AG04449 (cell line): ENCODE results near the gene NDE1.

Source experiments
- CTCF ChIA-PET: fragments of 350-600 bp; formaldehyde crosslinking; extraction: SDS; loops from one replicate; lab custom pipeline; 2021; ENCODE audit warnings: antibody characterized with exemption; lab: Yijun Ruan, JAX
- POLR2A ChIA-PET: fragments of 400-600, 350-600 bp; formaldehyde crosslinking; extraction: SDS; loops from one replicate; lab custom pipeline; 2020; ENCODE audit warnings: antibody characterized with exemption, inconsistent platforms; lab: Yijun Ruan, JAX
- DNase-seq: peaks from one replicate; pipeline ENCODE4 v3.0.0-alpha.2; 2010; ENCODE audit warnings: low read depth, low spot score
- H3K4me3 ChIP-seq: 2 replicates; pipeline ENCODE4 v1.5.1; 2011; ENCODE audit warnings: low read depth, mild to moderate bottlenecking, control low read depth, low read length
- CTCF ChIP-seq: IDR thresholded peaks from one replicate; pipeline ENCODE4 v1.5.1; 2011; ENCODE audit warnings: mild to moderate bottlenecking, moderate library complexity, low read length, control low read depth, inconsistent platforms; ENCODE audit not compliant: insufficient read depth; ENCODE audit errors: missing control alignments

NDE1 gene

GRCh38 chr16:15611610-15612009, 38.4 kb upstream of the NDE1 start:
- no peak overlapping the region for H3K4me3 ChIP-seq
- ChIA-PET POLR2A (no interaction called here), CTCF (no interaction called here)
- no peak for DNase-seq
- TF ChIP-seq CTCF: no peak

- CTCF ChIA-PET: no interaction called here
- POLR2A ChIA-PET: no interaction called here
- TF ChIP-seq CTCF: no peak
- H3K4me3 ChIP-seq: no peak overlapping the region
- no peak for DNase-seq
Measured at GRCh38 chr16:15613676-15614075, 36.4 kb upstream of the NDE1 start.

- DNase-seq: no peak
- no peak overlapping the region for H3K4me3 ChIP-seq
- no peak for TF ChIP-seq CTCF
- POLR2A ChIA-PET: no interaction called here
- CTCF ChIA-PET: no interaction called here
Measured at GRCh38 chr16:15616012-15616411, 34.0 kb upstream of the NDE1 start.

- H3K4me3 ChIP-seq: no peak overlapping the region
- ChIA-PET POLR2A (no interaction called here), CTCF (no interaction called here)
- no peak for TF ChIP-seq CTCF
- no peak for DNase-seq
Measured at GRCh38 chr16:15616475-15617165, 33.4 kb upstream of the NDE1 start.

GRCh38 chr16:15617901-15618300, 32.1 kb upstream of the NDE1 start:
- no peak for TF ChIP-seq CTCF
- ChIA-PET POLR2A (no interaction called here), CTCF (interaction anchor here (1.5 kb wide), 1 partner anchor 11 kb away, joined by 4 read pairs; no protein-coding TSS in a partner anchor)
- H3K4me3 ChIP-seq: no peak overlapping the region
- no peak for DNase-seq

GRCh38 chr16:15618392-15618791, 31.7 kb upstream of the NDE1 start:
- DNase-seq: peak; percentile 38
- CTCF ChIA-PET: interaction anchor here (1.5 kb wide), 1 partner anchor 11 kb away, joined by 4 read pairs; no protein-coding TSS in a partner anchor
- TF ChIP-seq CTCF: no peak
- POLR2A ChIA-PET: interaction anchor here (0.5 kb wide), 1 partner anchor 269 kb away, joined by 3 read pairs; no protein-coding TSS in a partner anchor
- H3K4me3 ChIP-seq: no peak overlapping the region
